Right cardiac atrium (tissue), 5 donors: Measurements from ENCODE around the gene ZFP90. TPM values are rescaled to one million over a fixed set of nuclear protein-coding genes. Genes with fewer than 3 reads are reported as not detected.

Experiments used
- ATAC-seq, 2 donors: fragments of 200-7000 bp; cut with Tn5 transposase; one replicate each; pipeline versions ENCODE4 v1.8.0 to v1.9.1; 2020; ENCODE audit warnings: moderate library complexity in 2 of 2, mild to moderate bottlenecking in 1 of 2
- DNase-seq, 3 donors: peaks; one replicate each; pipeline ENCODE4 v3.0.0-alpha.2; 2020
- H3K27ac ChIP-seq: one replicate; pipeline ENCODE4 v1.5.1; 2013; ENCODE audit warnings: mild to moderate bottlenecking, low read length, control low read depth, moderate library complexity
- H3K27me3 ChIP-seq: one replicate; pipeline ENCODE4 v1.6.1; 2013; ENCODE audit not compliant: control insufficient read depth, insufficient read depth
- H3K4me1 ChIP-seq: one replicate; pipeline ENCODE4 v1.6.1; 2013; ENCODE audit warnings: low read length; ENCODE audit not compliant: control insufficient read depth, insufficient read depth
- H3K4me3 ChIP-seq: one replicate; pipeline ENCODE4 v1.5.1; 2013; ENCODE audit warnings: low read length, control low read depth
- H3K9me3 ChIP-seq: one replicate; pipeline ENCODE4 v1.6.1; 2013; ENCODE audit warnings: low read length; ENCODE audit not compliant: control insufficient read depth
- WGBS: extraction: QIAGEN DNeasy Blood & Tissue Kit; methylation state at CpG from one replicate; pipeline ENCODE4 v1.1.7; 2013; 5-methylcytosine and 5-hydroxymethylcytosine counted together
- intact Hi-C, 4 donors: fragments of 100-400 bp; cut with DNase I; formaldehyde crosslinking; loops; one replicate each; pipeline versions ENCODE4 v1.11.0 to v1.14.0; 2022 to 2023
- polyA plus RNA-seq: library from polyadenylated mRNA; stranded (reverse); fragments of 200-250 nt; gene quantifications from one replicate; pipeline ENCODE4 v1.2.3, GENCODE V29; 2013
- total RNA-seq, 4 donors: library from RNA; stranded (reverse); fragmentation: NEBNext Ultra II Directional; extraction: Animal tissue kit (Norgen Biotek cat#: 25700); gene quantifications; one replicate each; pipeline ENCODE4 v1.2.1, GENCODE V29; 2021
- donor health status: healthy with polysubstance abuse.
- donor health status: DM: no; HTN: yes; CAD: no.
- donor health status: DM: no; HTN: no; CAD: no.
- donor health status: DM: no; HTN: yes; CAD: no; lungs with severe emphysema.
- donor health status: DM: yes; HTN: yes; CAD: no.

The ZFP90 gene
- total and polyA plus RNA-seq, 5 donors = 8.4 to 14.3 (median 12.4) TPM

DNA sequence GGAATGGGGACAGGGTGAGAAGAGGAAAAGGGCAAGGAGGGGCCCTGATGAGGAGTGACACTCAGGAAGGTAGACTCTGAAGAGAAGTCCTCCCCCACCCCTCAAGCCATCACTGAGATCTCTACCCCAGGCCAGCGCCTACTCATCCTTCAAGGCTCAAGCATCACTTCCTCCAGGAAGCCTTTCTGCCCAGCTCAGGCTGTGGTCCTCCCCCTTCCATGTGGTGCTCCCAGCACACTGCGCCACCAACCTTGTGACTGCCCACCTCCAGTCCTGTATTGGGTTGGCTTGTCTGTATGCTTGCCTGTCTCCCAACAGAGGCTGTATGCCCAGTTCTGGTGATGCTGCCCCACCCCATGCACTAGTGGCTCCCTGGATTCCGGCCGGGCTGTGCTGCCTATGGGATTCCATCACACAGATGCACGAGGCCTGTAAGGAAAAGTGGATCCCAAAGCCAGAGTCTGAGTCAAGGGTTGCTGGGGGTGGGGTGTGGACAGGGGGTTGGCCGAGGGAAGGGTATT, 19.8 kb upstream of the ZFP90 start:
- WGBS = 85% methylated on average over 6 of the region's 6 CpGs
- intact Hi-C loops = loop anchor here in 2 of 4 donors (10.0 kb wide), 2 partner anchors 124 to 274 kb away; partner anchors contain the start of gene PLA2G15 (in 1 of the 2)
- DNase-seq (no peak), ATAC-seq (no peak)
- Histone ChIP-seq H3K9me3 (no peaks in the 10 kb centered on the region), H3K4me1 (no peaks in the 10 kb centered on the region), H3K4me3 (no peak overlapping the region), H3K27me3 (no peaks in the 10 kb centered on the region), H3K27ac (no peak overlapping the region)

DNA sequence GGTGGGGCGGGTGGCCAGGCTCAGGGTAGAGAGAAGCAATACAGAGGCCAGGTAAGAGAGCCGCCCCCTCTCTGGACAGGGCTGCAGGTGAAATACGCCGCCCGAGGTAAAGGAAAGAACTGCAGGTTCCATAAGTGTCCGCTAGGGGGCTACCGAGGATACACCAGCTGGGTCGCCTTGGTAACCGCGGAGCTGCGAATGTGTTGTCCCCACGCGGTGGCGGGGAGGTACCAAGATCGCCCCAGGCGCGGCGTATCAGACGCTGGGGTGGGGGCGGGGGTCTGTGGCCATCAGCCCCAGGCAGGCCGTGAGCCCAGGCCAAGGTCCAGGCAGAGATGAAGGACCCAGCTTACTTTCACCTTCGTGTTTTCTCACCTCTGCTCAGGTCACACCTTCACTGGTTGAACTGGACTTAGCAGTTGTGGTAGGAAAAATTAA, 18.4 kb upstream of the ZFP90 start:
- DNase-seq (peak; percentile 87 to 94 (median 88)), ATAC-seq (peak; percentile 87 to 90)
- Histone ChIP-seq H3K27me3 (no peaks in the 10 kb centered on the region), H3K4me3 (no peak overlapping the region), H3K4me1 (no peaks in the 10 kb centered on the region), H3K27ac (no peak overlapping the region), H3K9me3 (no peaks in the 10 kb centered on the region)
- intact Hi-C loops = no loop called here
- WGBS = 1% methylated on average over 22 of the region's 22 CpGs

DNA sequence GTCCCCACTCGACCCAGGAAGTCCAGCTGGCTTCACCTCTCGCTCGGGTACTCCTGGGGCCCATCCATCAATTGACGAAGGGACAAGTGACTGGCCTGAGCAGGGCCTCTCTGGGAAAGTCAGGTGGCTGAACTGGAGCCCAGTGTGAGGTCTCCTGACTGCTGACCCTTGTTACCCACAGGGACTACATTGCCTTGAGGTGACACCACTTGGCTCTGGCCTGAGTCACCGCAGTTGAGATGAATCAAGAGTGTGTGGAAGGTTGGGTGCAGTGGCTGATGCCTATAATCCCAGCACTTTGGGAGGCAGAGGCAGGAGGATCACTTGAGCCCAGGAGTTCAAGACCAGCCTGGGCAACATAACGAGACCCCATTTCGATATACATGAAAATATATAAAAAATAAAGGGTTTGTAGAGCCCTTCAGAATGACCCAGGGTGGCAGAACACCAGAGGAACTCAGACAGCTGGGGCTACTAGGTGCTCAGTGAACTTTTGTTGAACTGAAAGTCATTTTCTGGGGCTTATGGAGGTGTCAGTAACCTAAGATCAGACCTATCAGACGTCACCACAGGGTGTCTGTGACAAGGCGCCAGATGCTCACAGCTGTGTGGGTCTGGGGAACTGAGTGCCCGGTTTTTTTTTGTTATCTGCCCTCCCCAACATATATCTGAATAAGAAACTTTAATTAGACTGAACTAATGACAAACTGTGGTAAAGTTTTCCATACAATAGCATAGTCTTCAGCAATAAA, 14.8 kb upstream of the ZFP90 start:
- intact Hi-C loops = no loop called here
- ATAC-seq (no peak), DNase-seq (no peak)
- Histone ChIP-seq H3K27ac (no peak overlapping the region), H3K4me3 (no peak overlapping the region), H3K4me1 (no peaks in the 10 kb centered on the region), H3K27me3 (no peaks in the 10 kb centered on the region), H3K9me3 (no peaks in the 10 kb centered on the region)
- 68% methylated on average over 10 of the region's 10 CpGs for WGBS

DNA sequence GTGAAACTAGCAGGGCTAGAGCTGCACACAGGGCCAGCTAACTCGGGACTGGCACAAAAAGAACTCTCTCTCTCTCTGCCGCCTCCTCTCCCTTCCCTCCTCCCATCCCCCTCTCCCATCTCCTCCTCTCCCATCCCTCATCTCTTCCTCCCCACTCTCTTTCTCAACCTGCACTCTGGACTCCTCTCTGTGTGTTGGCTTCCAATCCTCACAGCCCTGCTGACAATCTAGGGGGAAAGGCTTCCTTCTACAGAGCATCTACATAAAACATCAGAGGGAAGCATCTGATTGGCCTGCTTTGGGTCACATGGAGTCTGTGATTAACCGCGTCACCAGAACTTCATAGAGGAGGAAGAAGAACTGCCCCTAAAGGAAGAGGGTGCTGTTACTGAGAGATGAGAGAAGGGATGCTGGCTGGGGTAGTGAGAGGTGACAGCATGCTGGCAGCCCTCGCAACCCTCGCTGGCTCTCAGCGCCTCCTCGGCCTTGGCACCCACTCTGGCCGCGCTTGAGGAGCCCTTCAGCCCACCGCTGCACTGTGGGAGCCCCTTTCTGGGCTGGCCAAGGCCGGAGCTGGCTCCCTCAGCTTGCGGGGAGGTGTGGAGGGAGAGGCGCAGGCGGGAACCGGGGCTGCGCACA, 12.8 kb upstream of the ZFP90 start:
- WGBS = 84% methylated on average over 17 of the region's 17 CpGs
- ATAC-seq (no peak), DNase-seq (no peak)
- no peak overlapping the region for H3K27ac ChIP-seq
- no peak overlapping the region for H3K4me3 ChIP-seq
- intact Hi-C loops = loop anchor here in 1 of 4 donors (5.0 kb wide), 1 partner anchor 596 kb away; no protein-coding TSS in a partner anchor
- no peaks in the 10 kb centered on the region for H3K9me3 ChIP-seq
- H3K4me1 ChIP-seq = no peaks in the 10 kb centered on the region
- no peaks in the 10 kb centered on the region for H3K27me3 ChIP-seq

DNA sequence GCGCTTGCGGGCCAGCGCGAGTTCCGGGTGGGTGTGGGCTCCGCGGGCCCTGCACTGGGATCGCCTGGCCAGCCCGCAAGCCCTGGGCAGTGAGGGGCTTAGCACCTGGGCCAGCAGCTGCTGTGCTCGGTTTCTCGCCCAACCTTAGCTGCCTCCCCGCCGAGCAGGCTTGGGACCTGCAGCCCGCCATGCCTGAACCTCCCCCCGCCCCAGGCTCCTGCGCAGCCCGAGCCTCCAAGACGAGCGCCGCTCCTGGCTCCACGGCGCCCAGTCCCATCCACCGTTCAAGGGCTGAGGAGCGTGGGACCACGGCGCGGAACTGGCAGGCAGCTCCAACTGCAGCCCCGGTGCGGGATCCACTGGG, 12.3 kb upstream of the ZFP90 start:
- Histone ChIP-seq H3K4me3 (no peak overlapping the region), H3K27me3 (no peaks in the 10 kb centered on the region), H3K27ac (no peak overlapping the region), H3K9me3 (no peaks in the 10 kb centered on the region), H3K4me1 (no peaks in the 10 kb centered on the region)
- intact Hi-C loops = loop anchor here in 1 of 4 donors (5.0 kb wide), 1 partner anchor 596 kb away; no protein-coding TSS in a partner anchor
- WGBS = 94% methylated on average over 29 of the region's 29 CpGs
- DNase-seq (peak in 1 of 3 donors; percentile 56), ATAC-seq (no peak)

DNA sequence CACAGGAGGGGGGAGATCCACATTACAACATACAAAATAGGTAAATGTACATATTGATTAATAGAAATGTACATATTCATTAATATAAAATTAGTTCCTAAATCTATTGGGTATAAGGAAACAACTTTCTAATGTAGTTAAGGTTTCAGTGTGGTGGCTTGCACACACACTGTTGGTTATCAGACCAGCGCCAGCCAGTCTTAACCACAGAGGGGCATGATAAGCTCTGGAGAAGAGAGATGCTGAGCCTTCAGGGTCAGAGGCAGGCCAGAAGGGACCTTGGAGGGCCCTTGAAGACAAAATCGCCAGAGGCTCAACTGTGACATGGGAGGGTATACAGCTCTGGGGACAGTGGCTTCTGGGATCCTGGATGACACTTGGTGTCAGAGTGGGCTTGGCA, 10.9 kb upstream of the ZFP90 start:
- Histone ChIP-seq H3K27ac (no peak overlapping the region), H3K27me3 (no peaks in the 10 kb centered on the region), H3K4me3 (no peak overlapping the region), H3K9me3 (no peaks in the 10 kb centered on the region), H3K4me1 (no peaks in the 10 kb centered on the region)
- 58% methylated on average over 2 of the region's 2 CpGs for WGBS
- no peak for DNase-seq
- ATAC-seq = no peak
- intact Hi-C loops = loop anchor here in 1 of 4 donors (5.0 kb wide), 1 partner anchor 594 kb away; no protein-coding TSS in a partner anchor

DNA sequence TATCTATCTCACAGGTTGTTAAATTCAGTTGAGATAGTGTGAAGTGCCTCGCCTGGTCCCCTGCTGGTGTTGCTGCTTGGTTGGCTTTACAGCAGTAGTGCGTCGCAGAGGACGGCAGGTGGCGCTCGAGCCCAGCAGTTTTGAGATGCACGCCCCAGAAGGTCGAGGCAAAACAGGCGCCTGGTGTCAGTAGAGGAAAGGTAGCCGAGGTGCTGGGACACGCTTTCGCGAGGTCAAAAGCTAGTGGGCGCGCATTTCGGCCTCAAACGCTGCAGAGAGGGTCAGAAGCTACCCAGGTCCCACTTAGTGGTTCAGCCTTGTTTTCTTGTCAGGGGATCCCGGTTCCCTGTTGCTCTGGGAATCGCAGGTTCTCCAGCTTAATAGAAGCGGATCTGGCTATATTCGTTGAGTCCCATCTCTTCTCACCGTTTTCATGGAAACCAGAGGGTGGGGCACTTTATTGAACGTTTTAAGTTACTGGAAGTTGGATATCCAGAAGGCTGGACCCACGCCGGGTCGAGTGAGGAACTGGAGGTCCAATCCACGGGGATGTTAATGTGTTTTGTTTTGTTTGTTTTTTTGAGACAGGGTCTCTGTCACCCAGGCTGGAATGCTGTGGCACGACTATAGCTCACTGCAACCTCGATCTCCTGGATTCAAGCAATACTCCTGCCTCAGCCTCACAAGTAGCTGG, 10.3 kb upstream of the ZFP90 start:
- no peaks in the 10 kb centered on the region for H3K4me1 ChIP-seq
- no peaks in the 10 kb centered on the region for H3K27me3 ChIP-seq
- WGBS = 17% methylated on average over 29 of the region's 29 CpGs
- no peak overlapping the region for H3K27ac ChIP-seq
- intact Hi-C loops = loop anchor here in 1 of 4 donors (5.0 kb wide), 1 partner anchor 593 kb away; no protein-coding TSS in a partner anchor
- ATAC-seq (peak; percentile 91 to 93), DNase-seq (peak; percentile 82 to 93 (median 92))
- no peak overlapping the region for H3K4me3 ChIP-seq
- no peaks in the 10 kb centered on the region for H3K9me3 ChIP-seq

DNA sequence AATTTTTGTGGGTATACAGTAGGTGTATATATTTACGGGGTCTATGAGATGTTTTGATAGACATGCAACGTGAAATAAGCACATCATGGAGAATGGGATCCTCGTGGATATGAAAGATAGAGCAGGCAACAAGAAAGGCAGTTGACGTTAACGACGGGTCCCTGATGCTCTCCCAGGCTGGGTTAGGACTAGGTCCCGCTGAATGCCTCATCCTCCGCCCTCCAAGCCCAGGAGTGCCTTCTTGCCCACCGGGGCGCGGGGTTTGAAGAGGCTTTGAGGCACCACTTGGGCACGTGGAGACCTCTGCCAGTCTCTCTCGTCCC, 9.5 kb upstream of the ZFP90 start:
- no peak for DNase-seq
- peak; percentile 24 to 36 for ATAC-seq
- H3K27me3 ChIP-seq = no peaks in the 10 kb centered on the region
- WGBS = 23% methylated on average over 13 of the region's 13 CpGs
- H3K4me1 ChIP-seq = no peaks in the 10 kb centered on the region
- intact Hi-C loops = loop anchor here in 1 of 4 donors (5.0 kb wide), 1 partner anchor 593 kb away; no protein-coding TSS in a partner anchor
- no peaks in the 10 kb centered on the region for H3K9me3 ChIP-seq
- H3K4me3 ChIP-seq = peak overlapping the region; percentile 59
- H3K27ac ChIP-seq = no peak overlapping the region

DNA sequence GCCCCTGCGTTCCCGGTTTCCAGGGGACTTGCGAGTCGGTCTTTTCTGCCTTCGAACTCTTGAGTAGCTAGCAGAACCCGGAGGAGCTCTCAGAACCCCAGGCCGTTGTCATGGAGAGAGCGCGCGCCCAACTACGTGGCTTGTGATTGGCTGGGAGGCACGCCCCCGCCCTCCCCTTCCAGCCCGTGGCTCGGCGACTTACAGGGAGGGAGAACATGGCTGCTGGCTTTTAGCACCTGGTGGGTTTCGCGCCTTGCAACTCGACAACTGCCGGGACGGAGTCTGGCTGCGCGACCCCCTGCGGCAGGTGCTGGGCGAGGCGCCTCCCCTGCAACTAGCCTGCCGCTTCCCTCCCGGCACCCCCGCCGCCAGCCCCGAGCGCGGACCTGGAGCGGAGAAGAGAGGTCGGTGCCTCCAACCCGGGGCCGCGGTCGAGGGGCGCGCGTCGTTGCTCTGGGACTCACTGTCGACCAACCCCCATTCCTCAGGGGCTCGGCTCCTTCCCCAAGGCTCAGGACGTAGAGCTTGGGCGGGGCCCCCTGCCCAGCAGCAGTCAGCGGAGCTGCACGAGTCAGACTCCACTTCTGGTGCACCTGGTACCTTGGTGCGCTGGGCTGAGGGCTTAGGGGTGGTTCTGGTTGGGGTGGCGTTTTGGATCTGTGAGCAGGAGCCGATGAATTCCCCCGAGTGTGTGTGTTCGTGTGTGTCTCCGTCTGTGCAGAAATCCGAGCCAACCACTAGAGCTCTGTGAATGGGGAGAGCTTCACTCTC, 9.0 kb upstream of the ZFP90 start:
- intact Hi-C loops = loop anchor here in 1 of 4 donors (5.0 to 10.0 kb wide), 2 partner anchors 315 to 592 kb away; partner anchors contain the start of gene TANGO6
- H3K27ac ChIP-seq = no peak overlapping the region
- DNase-seq = peak; percentile 89 to 96 (median 95)
- WGBS = under 1% methylated on average over 56 of the region's 56 CpGs
- no peaks in the 10 kb centered on the region for H3K9me3 ChIP-seq
- peak; percentile 99 for ATAC-seq
- H3K4me1 ChIP-seq = no peaks in the 10 kb centered on the region
- H3K27me3 ChIP-seq = no peaks in the 10 kb centered on the region
- peak overlapping the region; percentile 59 for H3K4me3 ChIP-seq

DNA sequence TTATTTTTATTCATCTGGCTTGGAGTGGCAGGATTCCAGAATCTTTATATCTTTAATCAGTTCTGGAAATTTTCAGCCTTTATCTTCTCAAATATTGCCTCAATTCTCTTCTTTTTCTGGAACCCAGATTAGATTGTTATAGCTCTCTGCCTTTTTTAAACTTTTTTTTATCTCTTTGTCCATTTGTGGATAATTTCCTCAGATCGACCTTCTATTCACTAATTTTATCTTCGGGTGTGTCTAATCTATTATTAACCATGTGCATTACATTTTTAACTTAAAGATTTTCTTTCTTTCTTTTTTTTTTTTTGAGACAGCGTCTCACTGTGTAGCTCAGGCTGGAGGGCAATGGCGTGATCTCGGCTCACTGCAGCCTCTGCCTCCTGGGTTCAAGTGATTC, 5.2 kb upstream of the ZFP90 start:
- no peak for DNase-seq
- no peak for ATAC-seq
- Histone ChIP-seq H3K27ac (no peak overlapping the region), H3K4me1 (no peaks in the 10 kb centered on the region), H3K4me3 (no peak overlapping the region), H3K27me3 (no peaks in the 10 kb centered on the region), H3K9me3 (no peaks in the 10 kb centered on the region)
- intact Hi-C loops = loop anchor here in 1 of 4 donors (10.0 kb wide), 1 partner anchor 311 kb away; the partner anchor contains the start of gene TANGO6
- WGBS = 95% methylated on average over 5 of the region's 5 CpGs
